Measurements from ENCODE around the gene PDE5A.
"Not testable (repeated sequence)": the region's sequence is repeated elsewhere in the genome, so short reads cannot be mapped to it uniquely, and the experiment has no call there.

Gene PDE5A

DNA sequence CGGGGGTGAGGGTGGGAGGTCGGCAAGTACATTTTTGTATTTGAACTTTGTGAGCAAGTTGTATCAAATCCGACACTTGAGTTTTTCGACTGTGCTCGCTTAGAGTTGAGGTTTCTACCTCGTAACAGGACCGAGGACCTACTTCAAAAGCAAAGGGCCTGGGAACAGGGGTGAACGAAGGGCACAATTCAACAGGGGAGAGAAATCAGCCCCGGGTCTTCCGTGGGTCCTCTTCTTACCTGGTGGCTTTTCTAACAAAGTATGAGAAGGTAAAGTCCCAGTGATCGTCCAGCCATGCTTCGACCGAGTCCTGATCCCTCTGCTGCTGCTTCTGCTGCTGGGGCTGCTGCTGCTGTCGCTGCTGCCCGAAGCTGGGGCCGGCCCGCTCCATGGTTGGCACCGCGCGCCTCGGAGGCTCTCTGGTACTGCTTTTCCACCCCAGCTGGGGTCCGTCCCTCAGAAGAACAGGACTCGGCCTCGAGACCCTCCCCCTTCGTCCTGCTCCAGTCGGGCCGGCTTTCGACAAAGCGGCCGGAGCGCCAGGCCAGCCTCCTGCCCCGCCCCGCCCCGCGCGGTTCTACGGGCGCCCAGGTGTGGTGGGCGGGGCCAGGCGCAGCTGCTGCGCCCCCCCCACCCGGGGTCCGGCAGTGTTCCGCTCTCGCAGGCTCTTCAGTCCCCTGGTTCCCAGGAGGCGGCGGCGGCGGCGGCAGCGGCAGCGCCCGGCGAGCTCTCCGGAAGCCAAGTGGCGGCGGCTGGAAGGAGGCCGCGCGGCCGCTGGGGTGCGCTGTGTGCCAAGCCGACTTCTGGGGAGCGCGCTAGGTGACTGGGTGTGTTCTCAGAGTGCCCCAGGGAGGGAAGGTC, at the start of gene PDE5A:
PDE5A (minus strand) TSS at position 524 of the 861 bp plus-strand sequence; CDS start at position 391, 133 bp downstream.
- peak; percentile 93 for DNase-seq

DNA sequence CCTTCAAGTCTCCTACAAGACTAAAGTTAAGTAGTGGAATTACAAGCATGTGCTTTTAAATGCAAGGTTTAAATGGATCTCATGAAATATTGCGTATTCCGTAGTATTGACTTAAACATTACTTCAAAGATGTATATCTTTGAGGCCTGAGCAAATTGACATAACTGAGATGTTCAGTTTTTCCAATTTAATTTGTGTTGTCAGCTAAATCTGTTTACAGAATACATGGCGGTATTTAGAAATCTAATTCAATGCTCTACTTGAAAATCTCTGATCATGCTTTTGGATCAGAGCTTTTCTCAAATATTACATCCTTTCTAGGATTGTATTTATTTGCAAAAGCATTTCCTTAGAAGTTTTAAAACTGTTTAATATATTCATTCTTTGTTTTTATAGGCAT, 47.5 kb upstream of the PDE5A start:
- no peak for DNase-seq

DNA sequence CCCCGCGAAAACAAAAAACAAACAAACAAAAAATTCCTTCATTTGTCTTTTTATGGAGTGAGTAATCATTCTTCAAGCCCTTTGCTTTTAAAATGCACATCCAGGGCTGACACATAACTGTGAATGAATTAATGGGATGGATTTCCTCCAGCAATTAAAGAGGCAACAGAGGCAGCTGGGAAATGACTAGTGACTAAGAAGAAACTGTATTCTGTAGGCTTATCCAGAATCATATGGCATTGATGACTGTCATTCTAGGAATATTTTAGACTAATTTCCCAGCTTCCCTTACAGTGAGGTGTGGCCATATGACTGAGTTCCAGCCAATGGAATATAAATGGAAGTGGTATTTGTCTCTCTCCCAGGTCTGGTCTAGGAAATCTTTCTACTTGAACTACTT, 46.8 kb upstream of the PDE5A start:
- DNase-seq = no peak

DNA sequence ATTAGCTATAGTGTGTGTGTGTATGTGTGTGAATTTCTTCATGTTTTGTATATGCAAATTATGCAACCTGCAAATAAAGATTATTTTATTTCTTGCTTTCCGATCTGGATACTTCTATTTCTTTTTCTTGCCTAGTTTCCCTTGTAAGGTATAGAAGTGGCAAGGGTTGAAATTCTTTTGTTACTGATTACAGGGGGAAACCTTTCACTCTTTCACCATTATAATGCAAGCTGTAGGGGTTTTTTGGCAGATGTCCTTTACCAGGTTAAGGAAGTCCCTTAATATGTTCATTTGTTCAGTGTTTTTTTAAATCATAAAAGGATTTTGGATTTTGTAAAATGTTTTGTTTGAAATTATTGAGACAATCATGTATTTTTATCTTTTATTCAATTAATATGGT, 44.3 kb upstream of the PDE5A start:
- DNase-seq = no peak

DNA sequence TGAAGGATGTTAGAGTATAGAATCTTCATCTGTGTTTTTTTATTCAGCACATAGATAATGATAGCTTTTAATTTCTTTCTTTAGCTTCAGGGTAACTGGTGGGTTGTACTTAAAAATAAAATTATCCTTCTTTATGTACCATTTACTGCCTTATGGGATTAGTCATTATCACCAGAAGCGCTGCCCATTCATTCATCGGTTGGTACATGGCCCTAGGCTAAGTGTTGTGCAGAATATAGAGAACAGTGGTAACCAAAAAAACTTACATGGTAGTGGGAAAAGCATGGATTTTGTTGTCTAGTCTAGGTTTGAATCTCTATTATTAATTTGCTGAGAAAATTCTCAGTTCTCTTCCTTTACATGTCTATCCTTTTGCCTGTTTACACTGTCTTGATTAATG, 43.5 kb upstream of the PDE5A start:
- no peak for DNase-seq

DNA sequence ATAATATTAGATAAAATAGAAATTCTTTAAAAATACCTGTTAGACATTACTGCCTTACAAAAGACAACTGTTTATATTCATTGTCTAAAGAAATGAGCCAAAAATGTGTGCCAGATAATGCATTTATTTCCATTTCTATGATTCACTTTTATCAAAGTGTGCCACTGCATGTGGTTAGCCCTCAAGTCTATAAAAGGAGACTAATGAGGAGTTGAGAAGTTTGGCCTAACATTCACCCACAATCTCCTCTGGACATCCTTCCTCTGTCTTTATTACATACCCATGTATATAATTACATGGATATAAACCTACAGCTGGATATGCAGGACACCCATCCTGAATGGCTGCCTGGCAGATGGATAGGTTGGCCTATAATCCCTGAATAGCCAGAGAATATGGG, 42.6 kb upstream of the PDE5A start:
- no peak for DNase-seq

DNA sequence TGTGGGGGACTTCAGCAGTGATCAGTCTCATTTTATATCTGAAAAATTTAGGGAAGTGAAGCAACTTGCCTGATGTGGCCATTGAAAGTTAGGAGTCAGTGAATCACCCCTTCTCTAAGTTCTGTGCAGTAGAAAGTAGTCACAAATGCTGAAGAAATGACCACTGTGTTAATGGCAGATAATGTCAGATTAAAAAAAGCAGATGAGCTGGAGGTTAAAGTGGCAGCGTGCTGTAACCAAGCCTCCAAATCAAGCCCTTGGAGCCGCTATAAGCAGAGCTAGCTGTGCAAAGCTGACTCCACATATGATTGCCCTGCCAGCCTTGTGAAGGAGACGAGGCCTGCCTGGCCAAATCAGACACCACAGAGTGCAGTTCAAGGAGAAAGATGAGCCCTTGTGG, 39.2 kb upstream of the PDE5A start:
- DNase-seq = no peak

DNA sequence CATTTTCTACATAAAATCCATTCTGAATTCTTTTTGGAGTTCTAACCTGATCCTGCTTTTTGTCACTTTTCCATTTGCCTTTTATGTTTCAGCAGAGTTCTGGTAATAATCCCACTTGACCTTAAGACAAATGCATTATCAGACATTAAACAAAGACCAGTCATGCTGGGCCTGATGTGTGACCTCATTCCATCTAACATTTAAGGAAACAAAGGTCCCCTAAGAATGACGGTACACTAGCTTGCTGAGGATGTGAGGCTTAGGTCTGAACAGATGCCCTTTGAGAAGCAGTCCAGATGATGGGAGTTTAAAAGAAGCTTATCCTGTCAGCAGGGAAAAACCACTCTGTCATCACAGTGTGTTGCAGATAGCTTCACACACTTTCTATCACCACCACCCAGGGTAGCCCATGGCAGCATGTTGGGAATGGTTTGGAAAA, 38.1 kb upstream of the PDE5A start:
- no peak for DNase-seq

DNA sequence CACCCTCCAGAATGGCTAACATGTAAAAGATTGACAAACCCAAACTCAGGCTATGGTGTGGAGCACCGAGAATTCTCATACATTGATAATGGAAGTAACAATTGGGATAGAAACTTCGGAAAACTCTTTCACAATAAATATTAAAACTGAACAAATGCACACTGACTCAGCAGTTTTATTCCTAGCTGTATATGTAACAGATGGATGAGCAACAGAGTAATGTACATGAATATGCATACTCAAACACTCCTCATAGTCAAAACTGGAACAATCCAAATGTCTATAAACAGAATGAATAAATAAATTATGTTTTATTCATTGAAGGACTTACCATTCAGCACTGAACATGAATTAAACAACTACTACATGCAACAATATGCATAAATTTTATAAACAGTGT, 37.1 kb upstream of the PDE5A start:
- DNase-seq = no peak

DNA sequence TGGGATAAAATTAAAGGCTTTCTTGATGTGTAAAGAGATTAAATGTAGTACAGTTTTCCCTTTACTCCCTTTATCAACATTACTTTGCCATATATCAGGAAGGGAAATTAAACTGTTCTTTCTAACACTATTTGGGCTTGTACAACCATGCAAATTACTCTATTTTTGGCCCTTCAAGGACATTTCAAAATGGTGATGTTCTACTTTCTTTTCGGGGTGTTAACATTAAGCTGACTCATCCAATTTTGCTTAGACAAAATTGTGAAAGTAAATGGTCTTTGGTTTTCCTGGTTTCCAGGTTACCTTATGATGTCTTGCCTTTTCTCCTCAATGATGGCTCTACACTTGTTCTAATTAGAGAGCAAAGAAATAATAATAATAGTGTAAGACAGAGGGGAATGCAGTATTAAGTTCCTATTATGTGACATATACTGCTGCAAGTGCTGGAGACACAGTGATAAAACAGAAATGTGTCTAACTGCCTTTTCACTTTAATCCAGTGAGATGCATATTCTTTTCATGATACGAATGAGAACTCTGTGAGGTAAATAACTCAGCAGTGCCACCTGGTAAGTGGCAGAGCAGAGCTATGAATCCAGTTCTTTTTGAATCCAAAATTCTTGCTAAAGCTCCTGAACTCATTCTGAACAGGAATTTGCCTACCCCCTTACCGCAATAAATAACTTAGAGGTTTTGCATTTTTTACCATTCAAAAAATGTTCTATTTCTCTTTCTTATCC, 35.7 kb upstream of the PDE5A start:
- no peak for DNase-seq

DNA sequence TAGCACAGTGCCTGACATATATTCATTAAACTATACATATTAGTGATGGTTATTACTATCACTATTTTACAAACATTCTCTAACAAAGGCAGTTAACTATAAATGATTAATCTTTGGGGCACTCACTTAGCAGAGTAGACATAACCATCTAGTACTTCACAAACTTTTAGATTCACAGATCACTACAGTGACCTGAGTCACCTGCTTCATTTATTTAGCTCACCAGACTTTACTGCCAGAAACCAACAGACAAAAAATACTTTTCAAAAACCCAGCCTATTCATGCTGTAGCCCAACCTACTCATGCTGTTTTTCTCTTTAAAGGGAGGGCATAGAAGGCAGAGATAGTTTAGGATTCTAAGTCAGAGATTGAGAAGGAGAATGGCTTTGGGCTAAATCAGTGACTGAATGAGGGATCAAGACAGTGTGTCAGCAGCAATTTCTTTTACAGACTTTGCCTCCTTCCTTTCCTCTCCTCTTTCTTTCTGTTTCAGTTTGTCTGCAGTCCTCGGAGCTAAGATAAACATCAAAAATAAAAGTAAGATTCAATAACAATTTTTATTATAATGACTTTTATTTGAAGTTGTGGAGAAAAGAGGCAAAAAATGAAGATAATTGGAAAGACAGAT, 34.7 kb upstream of the PDE5A start:
- no peak for DNase-seq

DNA sequence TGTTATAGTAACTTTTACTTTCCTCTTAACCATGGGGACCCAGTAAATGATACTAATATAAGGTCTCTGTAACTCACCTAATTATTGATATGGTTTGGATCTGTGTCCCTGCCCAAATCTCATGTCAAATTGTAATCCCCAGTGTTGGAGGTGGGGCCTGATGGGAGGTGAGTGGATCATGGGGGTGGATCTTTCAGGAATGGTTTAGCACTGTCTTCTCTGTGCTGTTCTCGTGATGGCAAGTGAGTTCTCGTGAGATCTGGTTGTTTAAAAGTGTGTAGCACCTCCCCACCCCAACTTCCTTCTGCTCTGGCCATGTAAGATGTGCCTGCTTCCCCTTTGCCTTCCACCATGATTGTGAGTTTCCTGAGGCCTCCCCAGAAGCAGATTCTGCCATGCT, 34.0 kb upstream of the PDE5A start:
- DNase-seq = not testable (repeated sequence)

DNA sequence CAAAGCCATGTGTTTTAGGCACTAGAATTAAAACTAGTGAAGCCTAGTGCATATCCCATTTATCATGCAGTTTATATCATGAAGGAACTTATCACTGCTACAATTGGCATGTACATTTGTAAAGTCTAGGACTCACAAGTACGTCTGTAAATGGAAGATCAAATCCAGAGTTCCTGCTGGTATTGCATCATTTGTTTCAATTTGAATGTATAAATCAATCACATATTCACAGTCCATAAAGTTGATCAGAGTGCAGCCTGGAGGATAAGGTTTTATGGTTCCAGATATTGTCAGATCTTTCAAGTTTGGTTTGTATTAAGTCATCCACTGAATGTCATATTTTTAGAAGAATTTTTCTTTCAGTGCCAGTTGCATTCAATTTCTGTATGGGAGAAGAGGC, 32.6 kb upstream of the PDE5A start:
- DNase-seq = no peak

DNA sequence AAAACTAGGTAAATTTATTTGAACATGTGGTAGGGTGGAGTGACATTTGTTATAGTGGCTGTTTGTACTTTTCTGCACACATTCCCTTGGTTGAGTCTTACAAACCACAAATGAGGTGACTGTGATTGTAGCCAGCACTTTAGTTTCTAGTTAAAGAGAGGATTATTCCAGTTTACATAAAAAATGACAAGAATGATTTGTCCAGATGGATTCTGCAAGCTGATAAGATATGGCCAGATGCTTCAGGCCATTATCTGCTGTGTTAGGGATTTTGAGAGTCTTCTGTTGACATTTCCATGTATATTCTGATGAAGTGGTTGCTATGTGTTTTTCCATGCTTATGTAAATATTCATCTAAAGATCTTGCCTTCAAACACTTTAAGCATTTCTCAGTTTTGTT, 31.0 kb upstream of the PDE5A start:
- DNase-seq = peak; percentile 33

DNA sequence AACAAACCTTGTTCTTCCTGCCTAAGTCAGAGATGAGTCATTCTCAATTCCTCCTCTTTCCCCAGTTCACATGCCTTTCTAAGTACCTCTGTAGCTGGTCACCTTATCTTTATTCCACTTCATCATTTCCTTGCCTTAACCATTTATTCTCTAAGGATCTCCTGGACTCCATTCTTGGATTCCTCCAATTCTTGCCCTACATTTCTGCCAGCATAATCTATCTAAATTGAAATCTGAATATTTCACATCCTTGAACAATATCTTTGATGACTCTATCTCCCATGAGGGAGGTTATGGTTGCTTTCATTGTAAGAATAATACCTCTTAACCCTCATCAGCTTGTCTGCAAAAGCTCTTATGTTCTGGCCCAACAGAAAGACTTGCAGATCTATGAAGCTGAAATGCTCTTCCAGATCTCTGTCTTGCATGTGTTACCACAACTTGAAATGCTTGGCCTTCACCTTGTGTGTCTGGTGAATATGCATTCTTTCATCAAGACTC, 28.6 kb upstream of the PDE5A start:
- DNase-seq = no peak

DNA sequence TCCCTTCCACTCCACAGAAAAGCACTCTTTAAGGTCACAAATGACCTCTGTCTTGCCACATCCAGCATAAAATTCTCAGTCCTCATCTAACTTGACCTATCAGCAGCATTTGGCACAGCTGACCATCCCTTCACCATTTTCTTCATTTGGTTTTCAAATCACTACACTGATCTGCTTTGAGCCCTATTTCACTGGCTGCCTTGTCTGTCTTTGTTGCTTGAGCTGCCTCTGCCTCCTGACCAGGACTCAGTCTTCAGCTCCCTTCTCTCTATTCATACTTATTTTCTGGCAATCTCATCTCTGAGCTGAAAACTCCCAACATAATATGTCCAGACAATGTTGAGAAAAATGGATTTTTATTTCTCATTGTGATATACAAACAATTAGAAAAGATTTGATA, 27.7 kb upstream of the PDE5A start:
- DNase-seq = no peak

DNA sequence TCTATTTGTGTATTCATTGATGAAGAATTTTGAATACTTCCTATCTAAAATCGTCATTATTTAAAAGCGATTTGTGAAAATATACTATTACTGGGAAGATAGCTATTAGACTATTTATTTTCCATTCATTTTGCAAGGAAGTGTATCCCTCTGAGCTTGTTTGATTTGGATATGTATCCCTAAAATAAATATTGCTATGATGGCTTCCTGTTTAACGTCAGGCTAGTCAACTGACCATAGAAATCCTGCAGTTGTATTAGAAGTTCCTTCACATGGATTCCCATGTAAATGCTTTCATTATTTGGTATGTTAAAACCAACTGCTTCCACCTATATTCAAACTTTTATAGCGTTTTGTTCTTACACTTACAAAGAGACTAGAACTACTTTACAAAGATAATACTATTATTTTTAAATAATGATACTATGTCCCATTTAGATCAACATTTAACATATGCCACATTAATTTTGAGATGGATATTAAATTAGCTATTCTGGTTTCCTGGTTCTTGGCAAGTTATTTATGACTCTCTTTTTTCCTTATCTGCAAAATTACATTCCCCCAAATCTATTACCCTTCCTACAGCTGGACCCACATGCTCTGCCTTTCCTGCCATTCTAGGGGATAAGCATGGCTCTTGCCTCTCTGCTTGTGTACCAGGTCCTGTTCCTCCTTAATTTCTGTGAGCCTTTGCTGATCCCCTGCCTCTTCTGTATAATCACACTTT, 26.7 kb upstream of the PDE5A start:
- DNase-seq = no peak

DNA sequence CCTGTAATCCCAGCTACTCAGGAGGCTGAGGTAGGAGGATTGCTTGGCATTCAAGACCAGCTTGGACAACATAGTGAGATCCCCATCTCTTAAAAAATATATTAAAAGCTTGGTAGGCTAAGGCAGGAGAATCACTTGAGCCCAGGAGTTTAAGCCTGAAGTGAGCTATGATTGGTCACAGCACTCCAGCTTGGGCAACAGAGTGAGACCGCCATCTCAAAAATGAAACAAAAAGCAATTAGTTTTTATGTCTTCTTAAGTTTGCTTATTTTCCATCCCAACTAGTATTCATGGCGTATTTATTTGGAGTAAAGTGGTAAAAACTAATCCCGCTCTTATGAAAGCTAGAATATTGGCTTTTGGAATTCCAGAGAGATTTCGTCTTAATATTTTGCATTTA, 25.4 kb upstream of the PDE5A start:
- DNase-seq = no peak

DNA sequence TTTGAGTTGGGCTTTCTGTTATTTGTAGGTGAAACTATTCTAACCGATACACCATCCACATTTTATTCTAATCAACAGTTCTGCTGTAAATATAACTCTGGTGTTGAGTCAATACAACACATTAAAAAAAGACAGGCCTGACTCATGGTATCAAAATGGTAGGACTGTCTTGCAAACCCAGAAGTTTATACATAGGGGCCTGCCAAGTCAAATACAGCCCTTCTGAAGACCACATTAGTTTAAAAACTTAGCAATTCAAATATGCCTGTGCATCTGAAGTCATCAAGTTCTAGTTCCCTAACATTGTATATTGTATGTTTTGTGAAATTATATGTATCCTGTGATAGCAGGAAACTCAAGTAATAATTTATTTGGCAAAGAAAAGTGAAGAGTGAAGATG, 24.4 kb upstream of the PDE5A start:
- no peak for DNase-seq

DNA sequence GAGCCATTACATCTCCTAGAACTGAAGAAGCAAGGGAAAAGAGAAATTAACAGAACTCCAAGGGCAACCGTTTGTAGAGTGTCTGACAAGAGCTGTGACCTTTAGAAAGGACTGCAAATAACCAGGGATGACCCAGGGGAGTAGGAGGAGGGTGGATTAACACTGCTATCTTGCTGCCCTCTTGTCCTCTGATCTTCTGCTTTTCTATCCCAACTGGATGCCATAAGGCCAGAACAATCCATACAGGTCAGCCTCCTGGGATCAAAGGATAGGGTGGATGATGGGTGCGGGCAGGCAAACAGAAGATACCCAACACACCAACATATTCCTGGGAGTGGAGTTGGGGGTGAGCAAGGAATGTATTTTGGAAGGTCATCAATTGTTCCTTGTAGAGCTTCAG, 19.8 kb upstream of the PDE5A start:
- no peak for DNase-seq

DNA sequence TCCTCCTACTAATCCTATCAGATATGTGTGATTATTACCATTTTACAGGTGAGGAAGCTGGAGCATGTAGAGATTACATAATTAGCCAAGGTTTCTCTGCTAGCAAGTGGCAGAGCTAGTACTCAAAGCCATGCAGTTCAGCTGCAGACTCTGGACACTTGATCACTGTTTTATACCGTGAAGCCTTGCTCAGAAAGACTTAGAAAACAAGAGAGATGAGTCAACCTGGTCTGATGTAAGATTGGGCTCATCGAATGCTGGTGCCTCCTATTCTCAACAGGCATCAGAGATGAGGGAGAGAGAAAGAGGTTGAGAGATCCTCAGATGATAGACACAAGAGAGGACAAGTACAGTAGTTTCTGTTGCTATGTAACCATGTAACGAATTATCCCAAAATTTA, 19.0 kb upstream of the PDE5A start:
- no peak for DNase-seq

DNA sequence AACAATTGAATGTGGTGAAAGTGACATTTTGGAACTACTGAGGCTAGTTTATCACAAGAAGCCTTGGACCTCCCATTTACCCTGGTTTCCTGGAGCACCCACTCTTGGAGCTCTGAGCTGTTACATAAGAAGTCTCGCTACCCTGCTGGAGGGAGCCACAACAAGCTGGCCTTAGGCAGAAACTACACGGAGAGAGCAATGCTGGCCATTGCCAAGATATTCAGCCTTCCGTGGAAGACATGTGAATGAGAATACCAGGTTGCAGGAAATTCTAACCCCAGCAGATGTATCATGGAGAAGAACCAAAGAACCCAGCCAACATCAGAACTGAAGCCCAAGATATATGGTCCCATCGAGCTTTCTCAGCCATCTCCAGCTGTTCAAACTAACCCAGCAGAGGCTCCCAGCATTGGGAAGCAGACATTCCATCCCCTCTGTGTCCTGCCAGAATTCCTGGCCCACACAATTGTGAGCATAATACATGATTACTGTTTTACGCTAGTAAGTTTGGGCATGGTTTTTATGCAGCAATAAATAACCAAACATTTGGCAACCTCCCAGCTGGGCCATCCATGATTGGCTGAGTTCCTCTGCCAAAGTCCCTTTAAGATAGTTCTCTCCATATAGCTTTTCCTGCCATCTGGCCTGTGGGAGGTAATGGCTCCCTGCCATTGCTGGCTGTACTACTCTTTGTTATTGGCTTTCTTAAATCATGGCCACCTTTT, 17.9 kb upstream of the PDE5A start:
- no peak for DNase-seq

Data from NCI-H345 (cell line).